Fibroblast of skin of right biceps (primary cell): ENCODE data around the gene TMTC2.
"Not testable (repeated sequence)": the region's sequence is repeated elsewhere in the genome, so short reads cannot be mapped to it uniquely, and the experiment has no call there.

Experiments
- DNase-seq: peaks from one replicate; pipeline ENCODE4 v3.0.0-alpha.2; 2013

TMTC2 gene

GRCh38 chr12:82730953-82731459, 44.3 kb downstream of the TMTC2 start:
- peak; percentile 61 for DNase-seq

- peak; percentile 74 for DNase-seq
Measured at GRCh38 chr12:82740129-82741000, 53.7 kb downstream of the TMTC2 start.

GRCh38 chr12:82745063-82745674, 58.5 kb downstream of the TMTC2 start:
- DNase-seq = no peak

GRCh38 chr12:82745807-82746206, 59.1 kb downstream of the TMTC2 start:
- DNase-seq = no peak

GRCh38 chr12:82746668-82747067, 60.0 kb downstream of the TMTC2 start:
- peak; percentile 28 for DNase-seq

- DNase-seq = no peak
Measured at GRCh38 chr12:82749015-82749414, 62.3 kb downstream of the TMTC2 start.

GRCh38 chr12:82754856-82755255, 68.2 kb downstream of the TMTC2 start:
- no peak for DNase-seq

GRCh38 chr12:82756303-82756702, 69.6 kb downstream of the TMTC2 start:
- DNase-seq = no peak

GRCh38 chr12:82757059-82757458, 70.4 kb downstream of the TMTC2 start:
- no peak for DNase-seq

GRCh38 chr12:82757656-82758055, 71.0 kb downstream of the TMTC2 start:
- no peak for DNase-seq

GRCh38 chr12:82758749-82759330, 72.1 kb downstream of the TMTC2 start:
- no peak for DNase-seq

- DNase-seq = no peak
Measured at GRCh38 chr12:82760423-82760822, 73.7 kb downstream of the TMTC2 start.

GRCh38 chr12:82765206-82765605, 78.5 kb downstream of the TMTC2 start:
- not testable (repeated sequence) for DNase-seq

GRCh38 chr12:82765971-82766705, 79.4 kb downstream of the TMTC2 start:
- DNase-seq = no peak

GRCh38 chr12:82774666-82775065, 88.0 kb downstream of the TMTC2 start:
- no peak for DNase-seq

GRCh38 chr12:82780517-82780916, 93.8 kb downstream of the TMTC2 start:
- DNase-seq = no peak

GRCh38 chr12:82781309-82781997, 94.7 kb downstream of the TMTC2 start:
- no peak for DNase-seq

- DNase-seq = no peak
Measured at GRCh38 chr12:82783435-82783834, 96.7 kb downstream of the TMTC2 start.

- DNase-seq = no peak
Measured at GRCh38 chr12:82787016-82787415, 100.3 kb downstream of the TMTC2 start.

GRCh38 chr12:82788594-82788993, 101.9 kb downstream of the TMTC2 start:
- DNase-seq = no peak

GRCh38 chr12:82789674-82790073, 103.0 kb downstream of the TMTC2 start:
- no peak for DNase-seq

GRCh38 chr12:82793751-82794281, 107.1 kb downstream of the TMTC2 start:
- no peak for DNase-seq
